Measurements from ENCODE around the gene PLCH2. TPM values are rescaled to one million over a fixed set of nuclear protein-coding genes. Genes with fewer than 3 reads are reported as not detected.
A peak's percentile ranks its signal among the peaks of the same experiment; 100 is the strongest.

PLCH2 gene
- total and polyA plus RNA-seq, 4 donors = 0.33 to 1.3 (median 1.0) TPM; not detected in 1

DNA sequence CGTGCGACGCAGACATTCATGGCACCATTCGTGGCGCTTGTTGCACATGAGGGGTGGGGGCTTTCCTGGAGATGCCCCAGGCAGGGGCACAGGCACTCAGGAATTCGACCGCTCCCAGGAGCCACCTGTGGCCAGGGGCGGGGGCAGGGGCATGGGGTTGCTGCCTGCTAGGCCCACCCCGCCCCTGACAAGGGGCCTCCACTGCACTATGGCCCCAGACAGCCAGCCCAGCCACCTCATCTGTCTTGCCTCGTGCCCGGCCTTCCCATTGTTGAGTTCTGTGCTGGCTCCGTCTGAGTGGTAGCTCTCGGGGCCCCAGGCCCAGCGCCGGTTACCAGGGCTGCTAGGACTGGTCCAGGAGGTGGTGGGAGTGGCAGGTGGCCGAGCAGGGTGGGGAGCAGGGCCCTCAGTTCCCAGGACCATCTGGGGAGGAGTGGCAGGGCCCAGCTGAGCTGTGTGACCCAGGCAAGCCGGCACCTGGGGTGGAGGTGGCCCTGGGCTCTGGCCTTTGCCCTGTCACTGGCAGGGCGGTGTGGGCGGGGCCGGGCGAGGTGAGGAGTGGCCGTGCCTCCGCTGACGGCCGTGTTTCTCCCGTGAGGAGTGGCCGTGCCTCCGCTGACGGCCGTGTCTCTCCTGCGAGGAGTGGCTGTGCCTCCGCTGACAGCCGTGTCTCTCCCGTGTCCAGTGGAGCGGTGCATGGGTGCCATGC lies 1.9 kb downstream of the PLCH2 start:
- Histone ChIP-seq H3K4me1 (ENCODE audit: control insufficient read depth in 4 of 4, insufficient read depth in 4 of 4, low read length in 3 of 4) (peaks cover 14 to 33% (median 29%) of the 10 kb centered on the region in 4 donors), H3K27ac (ENCODE audit: low read depth in 1 of 2, low read length in 2 of 2) (no peak overlapping the region), H3K9me3 (ENCODE audit: control insufficient read depth in 4 of 4, low read length in 3 of 4) (no peaks in the 10 kb centered on the region), H3K4me3 (ENCODE audit: low read depth in 1 of 3, low read length in 3 of 3) (no peak overlapping the region), H3K9ac (ENCODE audit: low read depth in 1 of 2, low read length in 2 of 2) (no peak overlapping the region), H3K36me3 (ENCODE audit: control insufficient read depth in 4 of 4, insufficient read depth in 3 of 4, low read depth in 1 of 4, low read length in 3 of 4) (no peaks in the 10 kb centered on the region), H3K27me3 (ENCODE audit: control insufficient read depth in 4 of 4, insufficient read depth in 4 of 4, low read length in 3 of 4) (no peaks in the 10 kb centered on the region)
- TF ChIP-seq HNF4A (conservative IDR thresholded peaks at IDR 0.05) (peak; percentile 40 to 82), FOXA2 (IDR thresholded peaks at IDR 0.05) (no peak), YY1 (IDR thresholded peaks at IDR 0.05) (no peak), ATF3 (IDR thresholded peaks at IDR 0.05) (no peak), REST (IDR thresholded peaks at IDR 0.05) (peak; percentile 14), NR2F2 (IDR thresholded peaks at IDR 0.05) (no peak), EGR1 (IDR thresholded peaks at IDR 0.05; ENCODE audit: low read depth in 2 of 2) (no peak), RXRA (IDR thresholded peaks at IDR 0.05) (peak in 1 of 2 donors; percentile 42), MAX (IDR thresholded peaks at IDR 0.05) (no peak), HNF4G (IDR thresholded peaks at IDR 0.05) (no peak), RAD21 (IDR thresholded peaks at IDR 0.05) (no peak), GABPA (IDR thresholded peaks at IDR 0.05 in 1 of 2, conservative IDR thresholded peaks at IDR 0.05 in 1 of 2) (no peak), FOXA1 (IDR thresholded peaks at IDR 0.05) (no peak), SP1 (IDR thresholded peaks at IDR 0.05) (peak; percentile 21), JUND (IDR thresholded peaks at IDR 0.05) (no peak)
- TF ChIP-seq, protein P1, sequence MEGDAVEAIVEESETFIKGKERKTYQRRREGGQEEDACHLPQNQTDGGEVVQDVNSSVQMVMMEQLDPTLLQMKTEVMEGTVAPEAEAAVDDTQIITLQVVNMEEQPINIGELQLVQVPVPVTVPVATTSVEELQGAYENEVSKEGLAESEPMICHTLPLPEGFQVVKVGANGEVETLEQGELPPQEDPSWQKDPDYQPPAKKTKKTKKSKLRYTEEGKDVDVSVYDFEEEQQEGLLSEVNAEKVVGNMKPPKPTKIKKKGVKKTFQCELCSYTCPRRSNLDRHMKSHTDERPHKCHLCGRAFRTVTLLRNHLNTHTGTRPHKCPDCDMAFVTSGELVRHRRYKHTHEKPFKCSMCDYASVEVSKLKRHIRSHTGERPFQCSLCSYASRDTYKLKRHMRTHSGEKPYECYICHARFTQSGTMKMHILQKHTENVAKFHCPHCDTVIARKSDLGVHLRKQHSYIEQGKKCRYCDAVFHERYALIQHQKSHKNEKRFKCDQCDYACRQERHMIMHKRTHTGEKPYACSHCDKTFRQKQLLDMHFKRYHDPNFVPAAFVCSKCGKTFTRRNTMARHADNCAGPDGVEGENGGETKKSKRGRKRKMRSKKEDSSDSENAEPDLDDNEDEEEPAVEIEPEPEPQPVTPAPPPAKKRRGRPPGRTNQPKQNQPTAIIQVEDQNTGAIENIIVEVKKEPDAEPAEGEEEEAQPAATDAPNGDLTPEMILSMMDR (IDR thresholded peaks at IDR 0.05; ENCODE audit: low read depth, low read length, missing input control) = no peak
- no peak for DNase-seq (ENCODE audit: low spot score)
- 58% methylated on average over 35 of the region's 35 CpGs for WGBS

- DNase-seq (ENCODE audit: low spot score) = no peak
- no peak overlapping the region for H3K9ac ChIP-seq (ENCODE audit: low read depth in 1 of 2, low read length in 2 of 2)
- TF ChIP-seq NR2F2 (IDR thresholded peaks at IDR 0.05) = no peak
- TF ChIP-seq REST (IDR thresholded peaks at IDR 0.05) = no peak
- no peak for TF ChIP-seq ATF3 (IDR thresholded peaks at IDR 0.05)
- TF ChIP-seq, protein P1 (IDR thresholded peaks at IDR 0.05; ENCODE audit: low read depth, low read length, missing input control) = no peak
- TF ChIP-seq HNF4G (IDR thresholded peaks at IDR 0.05) = no peak
- no peak for TF ChIP-seq FOXA1 (IDR thresholded peaks at IDR 0.05)
- TF ChIP-seq YY1 (IDR thresholded peaks at IDR 0.05) = no peak
- no peak for TF ChIP-seq RXRA (IDR thresholded peaks at IDR 0.05)
- TF ChIP-seq HNF4A (conservative IDR thresholded peaks at IDR 0.05) = no peak
- TF ChIP-seq JUND (IDR thresholded peaks at IDR 0.05) = no peak
- TF ChIP-seq EGR1 (IDR thresholded peaks at IDR 0.05; ENCODE audit: low read depth in 2 of 2) = no peak
- TF ChIP-seq FOXA2 (IDR thresholded peaks at IDR 0.05) = no peak
- TF ChIP-seq RAD21 (IDR thresholded peaks at IDR 0.05) = no peak
- no peak for TF ChIP-seq MAX (IDR thresholded peaks at IDR 0.05)
- H3K36me3 ChIP-seq (ENCODE audit: control insufficient read depth in 4 of 4, insufficient read depth in 3 of 4, low read depth in 1 of 4, low read length in 3 of 4) = no peaks in the 10 kb centered on the region
- H3K4me1 ChIP-seq (ENCODE audit: control insufficient read depth in 4 of 4, insufficient read depth in 4 of 4, low read length in 3 of 4) = peaks cover 14 to 33% (median 29%) of the 10 kb centered on the region in 4 donors
- no peak overlapping the region for H3K27ac ChIP-seq (ENCODE audit: low read depth in 1 of 2, low read length in 2 of 2)
- no peaks in the 10 kb centered on the region for H3K27me3 ChIP-seq (ENCODE audit: control insufficient read depth in 4 of 4, insufficient read depth in 4 of 4, low read length in 3 of 4)
- no peaks in the 10 kb centered on the region for H3K9me3 ChIP-seq (ENCODE audit: control insufficient read depth in 4 of 4, low read length in 3 of 4)
- H3K4me3 ChIP-seq (ENCODE audit: low read depth in 1 of 3, low read length in 3 of 3) = no peak overlapping the region
- 87% methylated on average over 20 of the region's 20 CpGs for WGBS
Measured at GRCh38 chr1:2479186-2479585, 3.1 kb downstream of the PLCH2 start.

All from liver (tissue), 9 donors.